Chondrocyte (in vitro differentiated cells): ENCODE data around the gene RASAL2. TPM values are rescaled to one million over a fixed set of nuclear protein-coding genes. Genes with fewer than 3 reads are reported as not detected.
"Not testable (repeated sequence)": the region's sequence is repeated elsewhere in the genome, so short reads cannot be mapped to it uniquely, and the experiment has no call there.

Source experiments
- DNase-seq: peaks from one replicate; pipeline ENCODE4 v3.0.0; 2021; ENCODE audit warnings: mixed read lengths, low spot score
- H3K27ac Mint-ChIP-seq: one replicate; pipeline ENCODE4 v1.8.0; 2021; ENCODE audit warnings: mild to moderate bottlenecking, moderate library complexity, mixed read lengths; ENCODE audit not compliant: unreplicated experiment
- H3K27me3 Mint-ChIP-seq: 2 replicates; pipeline ENCODE4 v1.8.0; 2021; ENCODE audit warnings: low read depth, mixed read lengths
- H3K36me3 Mint-ChIP-seq: 2 replicates; pipeline ENCODE4 v1.8.0; 2021; ENCODE audit warnings: low read depth, mixed read lengths
- H3K4me1 Mint-ChIP-seq: 2 replicates; pipeline ENCODE4 v1.8.0; 2021; ENCODE audit warnings: low read depth, mild to moderate bottlenecking, mixed read lengths
- H3K4me3 Mint-ChIP-seq: one replicate; pipeline ENCODE4 v1.8.0; 2021; ENCODE audit warnings: mild to moderate bottlenecking, moderate library complexity, mixed read lengths; ENCODE audit not compliant: unreplicated experiment
- H3K9me3 Mint-ChIP-seq: 2 replicates; pipeline ENCODE4 v1.8.0; 2021; ENCODE audit warnings: low read depth, mixed read lengths
- total RNA-seq: library from RNA; stranded (reverse); gene quantifications from 3 replicates; pipeline ENCODE4 v1.2.1, GENCODE V29; 2021
- TF ChIP-seq, protein P1 (sequence below): fragments of 200-600 bp; sonication (generic); IDR thresholded peaks from 2 replicates; pipeline ENCODE4 v1.5.0; 2021; ENCODE audit warnings: antibody characterized with exemption, mild to moderate bottlenecking, moderate library complexity

RASAL2 gene
- total RNA-seq, 1 donor from 2014 or later, result 40.1 TPM

DNA sequence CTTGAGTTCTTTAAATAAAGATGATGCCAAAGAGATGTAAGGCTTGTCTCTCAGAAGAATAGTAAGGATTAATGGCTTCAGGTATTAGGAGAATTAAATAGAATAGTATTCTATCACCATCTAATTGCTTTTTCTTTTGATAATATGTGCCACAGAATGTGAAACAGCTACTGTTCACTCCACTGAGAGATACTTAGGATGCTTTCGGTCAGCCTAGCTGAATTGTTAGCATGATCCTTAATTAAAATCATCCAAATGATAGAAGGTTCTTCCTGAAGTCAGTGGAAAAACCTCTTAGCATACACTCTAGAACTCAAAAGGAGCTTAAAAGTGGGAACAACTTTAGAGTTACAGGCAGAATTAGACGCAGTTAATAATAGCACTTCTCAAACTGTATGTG lies 97.0 kb downstream of the RASAL2 start:
- Mint-ChIP-seq H3K27me3 (no peaks in the 10 kb centered on the region), H3K4me3 (no peak overlapping the region), H3K9me3 (peaks cover 8% of the 10 kb centered on the region), H3K4me1 (peaks cover 63% of the 10 kb centered on the region), H3K27ac (no peak overlapping the region), H3K36me3 (peaks cover 3% of the 10 kb centered on the region)
- TF ChIP-seq, protein P1, sequence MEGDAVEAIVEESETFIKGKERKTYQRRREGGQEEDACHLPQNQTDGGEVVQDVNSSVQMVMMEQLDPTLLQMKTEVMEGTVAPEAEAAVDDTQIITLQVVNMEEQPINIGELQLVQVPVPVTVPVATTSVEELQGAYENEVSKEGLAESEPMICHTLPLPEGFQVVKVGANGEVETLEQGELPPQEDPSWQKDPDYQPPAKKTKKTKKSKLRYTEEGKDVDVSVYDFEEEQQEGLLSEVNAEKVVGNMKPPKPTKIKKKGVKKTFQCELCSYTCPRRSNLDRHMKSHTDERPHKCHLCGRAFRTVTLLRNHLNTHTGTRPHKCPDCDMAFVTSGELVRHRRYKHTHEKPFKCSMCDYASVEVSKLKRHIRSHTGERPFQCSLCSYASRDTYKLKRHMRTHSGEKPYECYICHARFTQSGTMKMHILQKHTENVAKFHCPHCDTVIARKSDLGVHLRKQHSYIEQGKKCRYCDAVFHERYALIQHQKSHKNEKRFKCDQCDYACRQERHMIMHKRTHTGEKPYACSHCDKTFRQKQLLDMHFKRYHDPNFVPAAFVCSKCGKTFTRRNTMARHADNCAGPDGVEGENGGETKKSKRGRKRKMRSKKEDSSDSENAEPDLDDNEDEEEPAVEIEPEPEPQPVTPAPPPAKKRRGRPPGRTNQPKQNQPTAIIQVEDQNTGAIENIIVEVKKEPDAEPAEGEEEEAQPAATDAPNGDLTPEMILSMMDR, result no peak
- no peak for DNase-seq

DNA sequence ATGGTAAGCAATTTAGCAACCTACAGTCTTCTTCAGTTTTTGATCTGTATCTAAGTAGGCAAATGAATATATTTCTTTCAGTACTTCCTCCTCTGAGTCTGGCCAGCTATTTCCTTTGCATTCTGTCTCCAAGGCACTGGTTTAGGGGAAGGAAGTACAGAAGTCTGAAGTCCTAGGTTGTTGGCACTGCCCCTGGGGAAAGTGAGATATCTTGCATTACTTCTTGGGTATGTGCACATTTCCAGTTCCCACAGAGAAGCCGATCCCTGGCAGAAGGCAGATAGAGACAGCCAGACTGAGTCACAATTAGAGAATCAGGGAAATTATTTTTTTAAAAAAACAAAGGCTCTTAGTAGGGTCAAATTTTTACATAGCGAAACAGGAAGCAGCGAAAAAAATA lies 98.8 kb downstream of the RASAL2 start:
- H3K27me3 Mint-ChIP-seq, result no peaks in the 10 kb centered on the region
- H3K4me3 Mint-ChIP-seq, result peak overlapping the region; percentile 59
- H3K9me3 Mint-ChIP-seq, result no peaks in the 10 kb centered on the region
- peaks cover 66% of the 10 kb centered on the region for H3K4me1 Mint-ChIP-seq
- peak overlapping the region; percentile 91 for H3K27ac Mint-ChIP-seq
- TF ChIP-seq, protein P1, result no peak
- H3K36me3 Mint-ChIP-seq, result no peaks in the 10 kb centered on the region
- no peak for DNase-seq

DNA sequence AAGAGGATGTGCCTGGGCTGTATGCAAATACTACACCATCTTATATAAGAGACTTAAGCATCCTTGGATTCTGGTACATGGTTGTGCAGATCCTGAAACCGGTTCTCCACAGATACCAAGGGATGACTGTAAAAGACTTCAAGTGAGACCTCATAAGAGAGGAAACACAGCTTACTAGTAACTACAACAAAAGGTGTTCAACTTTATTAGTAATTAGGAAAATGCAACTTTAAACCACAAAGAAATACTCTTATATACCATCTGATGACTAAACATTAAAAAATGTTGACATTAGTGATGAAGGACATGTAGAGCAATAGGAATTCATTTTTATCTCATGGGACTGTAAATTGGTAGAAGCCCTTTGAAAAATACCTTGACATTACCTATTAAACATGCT lies 102.7 kb downstream of the RASAL2 start:
- Mint-ChIP-seq H3K27ac (no peak overlapping the region), H3K4me3 (no peak overlapping the region), H3K9me3 (peaks cover 3% of the 10 kb centered on the region), H3K27me3 (no peaks in the 10 kb centered on the region), H3K36me3 (peaks cover 4% of the 10 kb centered on the region), H3K4me1 (peaks cover 36% of the 10 kb centered on the region)
- TF ChIP-seq, protein P1, result no peak
- DNase-seq, result no peak

DNA sequence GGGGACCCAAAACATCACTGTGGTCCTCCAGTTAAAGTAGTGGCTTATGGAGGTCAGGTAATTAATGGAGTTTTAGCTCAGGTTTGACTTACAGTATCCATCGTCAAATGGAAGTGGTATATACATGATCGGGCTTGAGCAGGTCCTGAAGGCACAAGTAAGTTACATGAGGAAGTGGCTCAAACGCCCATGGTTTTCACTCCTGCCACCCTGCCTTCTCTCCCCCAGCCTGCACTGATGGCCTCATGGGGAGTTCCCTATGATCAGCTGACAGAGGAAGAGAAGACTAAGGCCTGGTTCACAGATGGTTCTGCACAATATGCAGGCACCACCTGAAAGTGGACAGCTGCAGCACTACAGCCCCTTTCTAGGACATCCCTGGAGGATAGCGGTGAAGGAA lies 108.2 kb downstream of the RASAL2 start:
- H3K36me3 Mint-ChIP-seq, H3K27ac Mint-ChIP-seq, H3K4me1 Mint-ChIP-seq, H3K9me3 Mint-ChIP-seq, H3K27me3 Mint-ChIP-seq, H3K4me3 Mint-ChIP-seq, DNase-seq: not testable (repeated sequence)

DNA sequence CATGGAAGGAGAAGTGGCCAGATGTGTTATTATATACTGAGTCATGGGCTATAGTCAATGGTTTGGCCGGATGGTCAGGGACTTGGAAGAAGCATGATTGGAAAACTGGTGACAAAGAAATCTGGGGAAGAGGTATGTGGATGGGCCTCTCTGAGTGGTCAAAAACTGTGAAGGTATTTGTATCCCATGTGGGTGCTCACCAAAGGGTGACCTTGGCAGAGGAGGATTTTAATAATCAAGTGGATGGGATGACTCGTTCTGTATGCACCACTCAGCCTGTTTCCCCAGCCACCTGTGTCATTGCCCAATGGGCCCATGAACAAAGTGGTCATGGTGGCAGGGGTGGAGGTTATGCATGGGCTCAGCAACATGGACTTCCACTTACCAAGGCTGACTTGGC lies 108.6 kb downstream of the RASAL2 start:
- not testable (repeated sequence) for H3K36me3 Mint-ChIP-seq, H3K4me3 Mint-ChIP-seq, H3K4me1 Mint-ChIP-seq, DNase-seq, H3K27me3 Mint-ChIP-seq, H3K27ac Mint-ChIP-seq, H3K9me3 Mint-ChIP-seq

DNA sequence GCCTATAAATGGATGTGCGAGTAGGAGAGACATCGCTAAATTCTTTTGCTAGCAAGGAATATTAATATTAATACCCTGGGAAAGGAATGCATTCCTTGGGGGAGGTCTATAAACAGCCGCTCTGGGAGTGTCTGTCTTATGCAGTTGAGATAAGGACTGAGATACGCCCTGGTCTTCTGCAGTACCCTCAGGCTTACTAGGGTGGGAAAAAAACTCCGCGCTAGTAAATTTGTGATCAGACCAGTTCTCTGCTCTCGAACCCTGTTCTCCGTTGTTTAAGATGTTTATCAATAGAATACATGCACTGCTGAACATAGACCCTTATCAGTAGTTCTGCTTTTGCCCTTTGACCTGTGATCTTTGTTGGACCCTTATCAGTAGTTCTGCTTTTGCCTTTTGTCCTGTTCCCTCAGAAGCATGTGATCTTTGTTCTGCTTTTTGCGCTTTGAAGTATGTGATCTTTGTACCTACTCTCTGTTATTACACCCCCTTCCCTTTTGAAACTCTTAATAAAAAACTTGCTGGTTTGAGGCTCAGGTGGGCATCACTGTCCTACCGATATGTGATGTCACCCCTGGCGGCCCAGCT lies 114.5 kb downstream of the RASAL2 start:
- not testable (repeated sequence) for H3K4me3 Mint-ChIP-seq, DNase-seq, H3K27ac Mint-ChIP-seq, H3K4me1 Mint-ChIP-seq, H3K27me3 Mint-ChIP-seq
- Mint-ChIP-seq H3K9me3 (peaks cover 39% of the 10 kb centered on the region), H3K36me3 (peaks cover 25% of the 10 kb centered on the region)

DNA sequence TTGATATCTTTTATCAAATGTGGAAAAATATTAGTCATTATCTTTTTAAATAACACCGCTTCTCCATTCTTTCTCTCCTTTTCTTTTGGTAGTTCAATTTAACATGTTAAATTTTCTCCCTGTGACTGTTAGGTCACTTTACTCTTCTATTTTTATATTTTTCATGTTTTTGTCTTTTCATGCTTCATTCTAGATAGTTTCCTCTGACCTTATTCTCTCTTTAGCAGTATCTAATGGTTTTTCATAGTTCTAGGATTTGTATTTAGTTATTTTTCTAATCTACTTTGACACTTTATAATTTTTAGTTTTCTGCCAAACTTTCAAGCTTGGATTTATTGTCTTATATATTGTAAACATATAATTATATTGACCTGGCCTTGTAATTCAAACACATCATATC lies 116.0 kb downstream of the RASAL2 start:
- Mint-ChIP-seq H3K27ac (no peak overlapping the region), H3K36me3 (peaks cover 27% of the 10 kb centered on the region), H3K9me3 (peaks cover 39% of the 10 kb centered on the region), H3K4me3 (no peak overlapping the region), H3K4me1 (no peaks in the 10 kb centered on the region), H3K27me3 (no peaks in the 10 kb centered on the region)
- DNase-seq, result no peak
- TF ChIP-seq, protein P1, result no peak
